ENCODE results near the gene RNF19B.

RNF19B gene

GRCh38 chr1:32888677-32889420 is 75.8 kb downstream of the RNF19B start:
- no peak for DNase-seq (ENCODE audit: low spot score)
- Histone ChIP-seq H3K4me3 (no peak overlapping the region), H3K27ac (no peak overlapping the region)
- no peak for TF ChIP-seq CTCF (IDR thresholded peaks at IDR 0.05)

- H3K4me3 ChIP-seq: no peak overlapping the region
- H3K27ac ChIP-seq: no peak overlapping the region
- no peak for TF ChIP-seq CTCF (IDR thresholded peaks at IDR 0.05)
- DNase-seq (ENCODE audit: low spot score): no peak
Measured at GRCh38 chr1:32888134-32888533, 76.5 kb downstream of the RNF19B start.

GRCh38 chr1:32887623-32888022 is 77.0 kb downstream of the RNF19B start:
- no peak for DNase-seq (ENCODE audit: low spot score)
- no peak overlapping the region for H3K27ac ChIP-seq
- H3K4me3 ChIP-seq: no peak overlapping the region
- TF ChIP-seq CTCF (IDR thresholded peaks at IDR 0.05): no peak

- DNase-seq (ENCODE audit: low spot score): no peak
- no peak for TF ChIP-seq CTCF (IDR thresholded peaks at IDR 0.05)
- H3K27ac ChIP-seq: no peak overlapping the region
- H3K4me3 ChIP-seq: no peak overlapping the region
Measured at GRCh38 chr1:32886828-32887414, 77.7 kb downstream of the RNF19B start.

Measured in coronary artery (tissue), 2 donors.